ENCODE measurements around the gene DLX1.
"Not testable (repeated sequence)": the region's sequence is repeated elsewhere in the genome, so short reads cannot be mapped to it uniquely, and the experiment has no call there.

DLX1 gene

GRCh38 chr2:172109256-172109987, 24.1 kb downstream of the DLX1 start:
- in situ Hi-C loops (cut with MboI; ENCODE audit: low sequenced_read_pairs) = no loop called here

- in situ Hi-C loops (cut with MboI; ENCODE audit: low sequenced_read_pairs) = no loop called here
Measured at GRCh38 chr2:172109988-172110811, 24.9 kb downstream of the DLX1 start.

- in situ Hi-C loops (cut with MboI; ENCODE audit: low sequenced_read_pairs) = no loop called here
Measured at GRCh38 chr2:172113617-172114016, 28.3 kb downstream of the DLX1 start.

GRCh38 chr2:172114176-172114575, 28.9 kb downstream of the DLX1 start:
- in situ Hi-C loops (cut with MboI; ENCODE audit: low sequenced_read_pairs) = not testable (repeated sequence)

- in situ Hi-C loops (cut with MboI; ENCODE audit: low sequenced_read_pairs) = no loop called here
Measured at GRCh38 chr2:172114579-172114978, 29.3 kb downstream of the DLX1 start.

GRCh38 chr2:172116107-172116506, 30.8 kb downstream of the DLX1 start:
- in situ Hi-C loops (cut with MboI; ENCODE audit: low sequenced_read_pairs) = no loop called here

- in situ Hi-C loops (cut with MboI; ENCODE audit: low sequenced_read_pairs) = no loop called here
Measured at GRCh38 chr2:172119089-172119488, 33.8 kb downstream of the DLX1 start.

- in situ Hi-C loops (cut with MboI; ENCODE audit: low sequenced_read_pairs) = no loop called here
Measured at GRCh38 chr2:172120118-172120517, 34.8 kb downstream of the DLX1 start.

GRCh38 chr2:172128484-172128883, 43.2 kb downstream of the DLX1 start:
- in situ Hi-C loops (cut with MboI; ENCODE audit: low sequenced_read_pairs) = no loop called here

- in situ Hi-C loops (cut with MboI; ENCODE audit: low sequenced_read_pairs) = no loop called here
Measured at GRCh38 chr2:172129404-172129803, 44.1 kb downstream of the DLX1 start.

GRCh38 chr2:172131713-172132555, 46.6 kb downstream of the DLX1 start:
- in situ Hi-C loops (cut with MboI; ENCODE audit: low sequenced_read_pairs) = no loop called here

GRCh38 chr2:172134270-172134669, 49.0 kb downstream of the DLX1 start:
- in situ Hi-C loops (cut with MboI; ENCODE audit: low sequenced_read_pairs) = no loop called here

GRCh38 chr2:172135446-172135845, 50.1 kb downstream of the DLX1 start:
- in situ Hi-C loops (cut with MboI; ENCODE audit: low sequenced_read_pairs) = no loop called here

- in situ Hi-C loops (cut with MboI; ENCODE audit: low sequenced_read_pairs) = no loop called here
Measured at GRCh38 chr2:172137109-172137508, 51.8 kb downstream of the DLX1 start.

- in situ Hi-C loops (cut with MboI; ENCODE audit: low sequenced_read_pairs) = no loop called here
Measured at GRCh38 chr2:172137943-172138342, 52.6 kb downstream of the DLX1 start.

GRCh38 chr2:172138727-172139126, 53.4 kb downstream of the DLX1 start:
- in situ Hi-C loops (cut with MboI; ENCODE audit: low sequenced_read_pairs) = not testable (repeated sequence)

All from hTERT RPE-1 (cell line).